HG02571 (cell line): Measurements from ENCODE around the gene SBNO2.

Source experiments
- ATAC-seq: cut with Tn5 transposase; IDR thresholded peaks from one replicate; pipeline ENCODE4 v1.9.1; 2021; ENCODE audit warnings: mild to moderate bottlenecking, moderate library complexity; ENCODE audit not compliant: unreplicated experiment

The SBNO2 gene

DNA sequence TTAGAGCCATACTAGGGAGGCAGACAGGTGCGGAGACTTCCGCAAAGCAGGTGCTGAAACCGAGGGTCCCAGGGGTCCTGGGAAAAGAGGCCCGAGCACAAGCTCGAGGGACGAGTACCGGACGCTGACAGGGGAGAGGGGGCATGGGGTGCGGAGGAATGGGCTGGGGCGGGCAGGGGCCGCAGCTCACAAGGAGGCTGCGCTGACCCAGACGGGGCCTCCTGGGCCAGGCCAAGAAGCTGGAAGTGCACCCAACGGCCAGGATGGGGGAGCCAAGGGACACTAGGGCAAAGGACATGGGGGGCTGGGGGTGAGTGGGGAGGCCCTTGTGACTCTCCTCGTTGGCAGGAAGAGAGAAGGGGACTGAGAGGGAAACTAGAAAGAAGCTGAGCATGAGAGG is 80.7 kb downstream of the SBNO2 start:
- no peak for ATAC-seq

DNA sequence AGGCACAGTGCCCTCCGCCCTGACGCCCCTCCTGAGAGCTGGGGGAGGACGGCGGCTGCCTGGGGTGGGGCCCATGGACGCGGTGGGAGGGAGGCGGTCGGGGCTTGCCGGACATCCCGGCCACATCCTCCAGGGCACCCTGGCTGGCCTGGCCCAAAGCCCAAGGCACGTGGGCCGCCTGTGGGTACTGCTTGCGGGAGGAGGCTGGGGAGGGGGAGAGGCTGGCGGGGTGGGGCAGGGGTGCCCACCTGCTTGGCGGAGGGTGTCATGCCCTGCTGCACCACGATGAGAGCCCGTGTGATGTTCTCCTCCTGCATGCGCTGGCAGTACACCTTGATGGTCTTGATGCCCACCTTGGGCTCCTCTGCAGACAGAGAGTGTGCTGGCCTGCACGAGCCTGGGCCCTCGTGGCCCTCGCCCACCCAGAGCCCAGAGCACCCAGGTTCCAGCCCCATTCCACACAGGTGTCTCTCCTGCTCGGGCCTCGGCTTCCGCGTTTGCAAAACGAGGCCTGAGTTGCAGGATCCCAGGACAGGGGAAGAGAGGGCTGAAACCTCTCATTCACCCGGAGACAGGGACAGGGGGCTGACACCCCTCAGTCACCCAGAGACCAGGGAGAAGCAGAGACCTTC is 82.4 kb downstream of the SBNO2 start:
- ATAC-seq = no peak

- ATAC-seq = no peak
Observed at GRCh38 chr19:1090731-1091543, 83.1 kb downstream of the SBNO2 start.

GRCh38 chr19:1089891-1090290 is 84.2 kb downstream of the SBNO2 start:
- ATAC-seq = no peak

- no peak for ATAC-seq
Observed at GRCh38 chr19:1089126-1089771, 84.8 kb downstream of the SBNO2 start.

DNA sequence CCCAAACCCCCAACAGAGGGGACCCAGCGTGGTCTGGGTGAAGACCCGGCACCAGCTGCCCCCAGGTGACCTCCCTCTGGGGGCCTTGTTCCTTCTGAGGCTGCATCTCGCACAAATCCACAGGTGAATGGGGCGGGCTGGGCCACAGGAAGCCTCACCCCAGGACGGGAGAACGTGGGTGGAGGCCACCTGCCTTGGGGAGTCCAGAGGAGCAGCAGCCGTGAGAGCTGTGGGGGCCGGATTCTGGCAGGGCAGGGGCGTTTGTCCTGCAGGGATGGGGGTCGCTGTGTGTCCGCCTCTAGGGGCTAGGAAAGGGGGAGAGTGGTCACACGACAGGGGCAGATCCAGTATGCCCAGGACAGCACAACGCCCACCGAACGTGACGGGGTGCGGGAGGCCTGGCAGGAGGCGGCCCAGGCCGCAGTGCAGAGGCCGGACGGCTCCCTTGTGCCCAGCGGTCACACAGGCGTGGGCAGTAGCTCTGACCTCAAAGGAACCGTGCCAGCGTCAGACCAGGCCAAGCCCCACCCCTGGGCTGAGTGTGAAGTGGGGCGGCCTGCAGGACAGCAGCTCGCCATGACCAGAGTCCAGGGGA is 85.6 kb downstream of the SBNO2 start:
- ATAC-seq = no peak

DNA sequence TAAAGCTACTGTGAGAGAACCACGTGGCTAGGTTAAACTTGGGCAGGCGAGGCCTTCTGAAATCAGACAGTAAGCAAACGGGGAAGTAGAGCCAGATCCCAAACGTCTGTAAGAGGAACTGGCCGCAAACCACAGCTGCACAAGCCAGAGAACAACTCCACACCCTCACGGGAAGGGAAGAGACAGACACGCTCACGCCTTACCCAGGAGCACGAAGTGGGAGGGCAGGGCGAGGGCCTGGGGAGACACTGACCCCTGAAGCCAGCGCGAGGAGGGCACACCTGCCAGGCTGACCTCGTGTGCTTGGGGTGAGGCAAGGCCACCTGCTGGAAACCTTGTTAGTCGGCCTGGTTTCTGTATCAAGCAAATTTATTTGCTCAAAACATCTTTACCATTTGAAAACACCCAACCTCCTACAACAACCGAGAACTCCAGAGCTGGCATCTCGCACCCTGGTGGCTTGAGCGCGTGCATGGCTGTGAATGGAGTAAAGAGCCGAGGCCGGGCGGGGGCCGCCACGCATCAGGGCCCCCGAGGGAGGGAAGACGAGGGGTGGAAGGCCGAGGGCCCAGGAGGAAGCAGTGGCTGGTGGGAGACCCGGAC is 86.2 kb downstream of the SBNO2 start:
- no peak for ATAC-seq

DNA sequence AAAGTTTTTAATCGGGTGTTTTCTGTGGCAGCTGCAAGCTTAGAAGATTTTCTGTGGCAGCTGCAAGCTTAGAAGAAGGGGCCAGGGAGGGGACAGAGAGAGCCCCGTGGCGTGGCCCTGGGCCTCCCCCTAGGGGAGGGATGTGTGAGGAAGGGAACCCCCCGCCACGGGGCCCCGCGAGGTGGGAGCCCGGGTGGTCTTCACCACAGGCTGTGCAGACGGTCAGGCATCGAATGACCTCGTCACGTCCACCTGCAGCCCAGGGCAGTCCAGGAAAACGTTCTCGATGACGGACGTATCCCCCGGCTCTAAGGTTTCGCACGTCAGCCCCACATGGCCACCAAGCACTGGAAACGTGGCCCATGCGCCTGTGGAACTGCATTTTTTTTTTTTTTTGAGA is 87.5 kb downstream of the SBNO2 start:
- no peak for ATAC-seq

DNA sequence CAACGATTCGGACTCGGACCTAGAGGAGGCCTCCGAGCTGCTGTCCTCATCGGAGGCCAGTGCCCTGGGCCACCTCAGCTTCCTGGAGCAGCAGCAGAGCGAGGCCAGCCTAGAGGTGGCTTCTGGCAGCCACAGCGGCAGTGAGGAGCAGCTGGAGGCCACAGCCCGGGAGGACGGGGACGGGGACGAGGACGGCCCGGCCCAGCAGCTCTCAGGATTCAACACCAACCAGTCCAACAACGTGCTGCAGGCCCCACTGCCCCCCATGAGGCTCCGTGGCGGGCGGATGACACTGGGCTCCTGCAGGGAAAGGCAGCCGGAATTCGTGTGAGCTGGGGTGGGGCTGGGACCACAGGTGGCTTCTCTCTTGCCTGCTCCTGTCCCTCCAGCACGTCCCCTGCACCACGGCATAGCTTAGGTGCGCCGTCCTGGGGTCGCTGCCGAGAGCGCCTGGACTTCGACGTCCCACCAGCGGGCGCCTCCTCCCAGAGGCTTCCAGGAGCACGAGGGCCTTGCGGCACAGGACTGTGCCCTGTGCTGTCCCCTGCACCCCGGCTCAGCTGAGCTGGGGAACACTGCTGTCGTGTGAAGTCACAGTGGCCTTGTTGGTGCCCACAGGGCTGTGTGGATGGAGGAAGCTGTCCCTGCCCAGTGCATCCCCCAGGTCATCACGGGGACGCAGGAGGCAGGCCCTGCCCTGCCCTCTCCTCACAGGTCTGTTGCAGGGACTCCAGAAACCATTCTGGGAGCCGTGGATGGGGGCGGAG is 88.2 kb downstream of the SBNO2 start:
- ATAC-seq = no peak

GRCh38 chr19:1085053-1085658 is 88.9 kb downstream of the SBNO2 start:
- no peak for ATAC-seq

GRCh38 chr19:1084024-1084868 is 89.8 kb downstream of the SBNO2 start:
- ATAC-seq = no peak

DNA sequence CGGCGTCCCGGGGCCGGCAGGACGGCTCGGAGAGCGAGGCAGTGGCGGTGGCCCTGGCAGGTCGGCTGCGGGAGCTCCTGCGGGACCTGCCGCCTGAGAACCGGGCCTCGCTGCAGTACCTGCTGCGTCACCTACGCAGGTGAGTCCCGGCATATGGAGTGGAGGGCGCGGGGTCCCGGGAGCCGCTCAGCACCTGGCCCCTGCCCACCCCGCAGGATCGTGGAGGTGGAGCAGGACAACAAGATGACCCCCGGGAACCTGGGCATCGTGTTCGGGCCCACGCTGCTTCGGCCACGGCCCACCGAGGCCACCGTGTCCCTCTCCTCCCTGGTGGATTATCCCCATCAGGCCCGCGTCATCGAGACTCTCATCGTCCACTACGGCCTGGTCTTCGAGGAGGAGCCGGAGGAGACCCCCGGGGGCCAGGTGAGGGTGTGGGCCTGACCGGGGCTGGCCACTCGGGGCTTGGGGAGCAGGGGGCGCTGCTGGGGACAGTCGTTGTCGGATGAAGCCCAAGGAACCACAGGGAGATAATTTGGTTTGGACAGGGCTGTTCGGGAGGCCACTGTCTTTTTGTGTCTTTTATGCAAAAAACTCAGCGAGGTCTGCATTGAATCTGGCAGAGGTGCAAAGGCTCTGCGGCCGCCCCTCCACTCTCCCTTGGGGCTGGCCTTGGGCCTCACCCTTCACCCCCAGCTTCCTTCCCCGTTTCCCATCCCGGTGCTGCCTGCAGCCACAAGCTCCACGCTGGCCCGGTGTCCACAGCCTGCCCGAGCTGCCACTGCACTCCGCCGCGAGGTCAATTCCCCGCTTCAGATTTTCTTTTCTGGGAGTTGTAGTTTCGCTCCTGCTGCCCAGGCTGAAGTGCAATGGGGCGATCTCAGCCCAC is 90.9 kb downstream of the SBNO2 start:
- ATAC-seq = no peak

- ATAC-seq = no peak
Observed at GRCh38 chr19:1082165-1082927, 91.7 kb downstream of the SBNO2 start.

DNA sequence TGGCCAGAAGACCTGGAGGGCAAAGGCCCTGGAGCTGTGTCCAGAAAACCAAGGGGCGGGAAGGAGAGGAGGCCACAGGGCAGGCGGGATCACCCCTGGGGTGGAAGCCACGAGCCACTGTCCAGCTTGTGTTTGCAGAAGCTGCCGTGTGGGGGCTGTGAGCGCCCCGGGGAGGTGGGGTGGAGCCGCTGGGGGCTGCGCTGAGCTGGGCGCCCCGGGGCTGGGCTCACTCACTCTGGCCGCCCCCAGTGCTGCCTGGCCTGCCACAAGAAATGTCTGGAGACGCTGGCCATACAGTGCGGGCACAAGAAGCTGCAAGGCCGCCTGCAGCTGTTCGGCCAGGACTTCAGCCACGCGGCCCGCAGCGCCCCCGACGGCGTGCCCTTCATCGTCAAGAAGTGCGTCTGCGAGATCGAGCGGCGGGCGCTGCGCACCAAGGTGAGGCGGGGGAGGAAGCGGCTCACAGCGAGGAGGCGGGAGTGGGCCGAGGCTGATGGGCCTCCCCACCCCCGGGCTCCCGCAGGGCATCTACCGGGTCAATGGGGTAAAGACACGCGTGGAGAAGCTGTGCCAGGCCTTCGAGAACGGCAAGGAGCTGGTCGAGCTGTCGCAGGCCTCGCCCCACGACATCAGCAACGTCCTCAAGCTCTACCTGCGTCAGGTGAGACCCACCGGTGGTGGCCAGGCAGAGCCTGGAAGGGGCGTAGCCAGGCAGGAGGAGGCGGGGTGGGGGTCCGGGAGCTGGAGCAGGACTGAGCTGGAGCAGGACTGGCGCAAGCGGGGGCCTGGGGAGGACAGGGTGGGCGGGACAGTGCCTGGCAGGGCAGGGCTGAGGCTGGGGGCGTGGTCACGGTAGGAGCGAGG is 92.5 kb downstream of the SBNO2 start:
- ATAC-seq = no peak

DNA sequence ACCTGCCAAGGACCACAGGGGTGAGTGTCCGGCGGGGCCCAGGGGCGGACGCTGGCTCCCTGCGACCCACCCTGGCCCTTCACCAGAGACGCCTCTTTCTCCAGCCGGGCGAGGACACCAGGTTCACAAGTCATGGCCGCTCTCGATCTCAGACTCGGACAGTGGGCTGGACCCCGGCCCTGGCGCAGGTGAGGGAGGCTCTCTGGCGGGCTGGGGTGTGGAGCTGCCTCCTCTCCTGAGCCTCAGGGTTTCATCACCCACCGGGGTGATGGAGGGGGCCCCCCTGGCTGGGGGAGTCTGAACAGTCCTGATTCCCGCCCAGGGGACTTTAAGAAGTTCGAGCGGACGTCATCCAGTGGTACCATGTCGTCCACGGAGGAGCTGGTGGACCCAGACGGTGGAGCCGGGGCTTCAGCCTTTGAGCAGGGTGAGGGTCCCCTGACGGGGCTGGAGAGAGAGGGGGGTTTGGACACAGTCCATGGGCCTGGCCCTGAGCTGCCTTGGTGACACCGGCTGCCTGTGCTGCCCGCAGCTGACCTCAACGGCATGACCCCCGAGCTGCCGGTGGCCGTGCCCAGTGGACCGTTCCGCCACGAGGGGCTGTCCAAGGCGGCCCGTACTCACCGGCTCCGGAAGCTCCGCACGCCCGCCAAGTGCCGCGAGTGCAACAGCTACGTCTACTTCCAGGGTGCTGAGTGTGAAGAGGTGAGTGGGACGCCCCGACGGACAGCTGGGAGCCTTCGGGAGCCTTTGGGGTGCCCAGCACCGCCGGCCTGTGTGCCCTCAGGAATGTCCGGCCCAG is 93.5 kb downstream of the SBNO2 start:
- ATAC-seq = no peak
